KMS-11 (cell line): ENCODE results near the gene UMAD1.
A peak's percentile ranks its signal among the peaks of the same experiment; 100 is the strongest.

Experiments
- H2AFZ ChIP-seq: fragments of 200-600 bp; sonication (generic); 2 replicates; pipeline ENCODE4 v1.6.1; 2016; ENCODE audit warnings: antibody characterized with exemption, mixed run types, low read depth
- H3K27ac ChIP-seq: fragments of 200-600 bp; sonication (generic); 2 replicates; pipeline ENCODE4 v1.6.1; 2016; ENCODE audit warnings: mild to moderate bottlenecking, mixed run types
- H3K27me3 ChIP-seq: fragments of 200-600 bp; sonication (generic); 2 replicates; pipeline ENCODE4 v1.6.1; 2017; ENCODE audit warnings: mild to moderate bottlenecking, low read depth, mixed run types, moderate library complexity; ENCODE audit not compliant: insufficient read depth
- H3K36me3 ChIP-seq: fragments of 200-600 bp; sonication (generic); 2 replicates; pipeline ENCODE4 v1.6.1; 2017; ENCODE audit warnings: mild to moderate bottlenecking, mixed run types; ENCODE audit not compliant: insufficient read depth
- H3K4me1 ChIP-seq: fragments of 200-600 bp; sonication (generic); 2 replicates; pipeline ENCODE4 v1.6.1; 2016; ENCODE audit warnings: mild to moderate bottlenecking, low read depth, mixed run types; ENCODE audit not compliant: poor library complexity, severe bottlenecking
- H3K4me2 ChIP-seq: fragments of 200-600 bp; sonication (generic); 2 replicates; pipeline ENCODE4 v1.7.0; 2016; ENCODE audit warnings: mild to moderate bottlenecking, mixed run types
- H3K4me3 ChIP-seq: fragments of 200-600 bp; sonication (generic); IDR thresholded peaks from 2 replicates; pipeline ENCODE4 v1.6.1; 2017; ENCODE audit warnings: low read depth, low read length, mixed read lengths; ENCODE audit not compliant: insufficient read depth
- H3K79me2 ChIP-seq: fragments of 200-600 bp; sonication (generic); 2 replicates; pipeline ENCODE4 v1.6.1; 2016; ENCODE audit warnings: low read depth, mixed run types; ENCODE audit not compliant: insufficient read depth
- H3K9ac ChIP-seq: fragments of 200-600 bp; sonication (generic); 2 replicates; pipeline ENCODE4 v1.6.1; 2016; ENCODE audit warnings: mild to moderate bottlenecking, mixed run types
- H4K20me1 ChIP-seq: fragments of 200-600 bp; sonication (generic); 2 replicates; pipeline ENCODE4 v1.6.1; 2016; ENCODE audit warnings: mild to moderate bottlenecking, mixed run types; ENCODE audit not compliant: insufficient read depth
- CTCF ChIP-seq: fragments of 200-600 bp; sonication (generic); conservative IDR thresholded peaks from 2 replicates; pipeline ENCODE4 v1.6.1; 2017; ENCODE audit warnings: low read depth, mild to moderate bottlenecking, antibody characterized with exemption, low read length, moderate library complexity, mixed read lengths

UMAD1 gene

DNA sequence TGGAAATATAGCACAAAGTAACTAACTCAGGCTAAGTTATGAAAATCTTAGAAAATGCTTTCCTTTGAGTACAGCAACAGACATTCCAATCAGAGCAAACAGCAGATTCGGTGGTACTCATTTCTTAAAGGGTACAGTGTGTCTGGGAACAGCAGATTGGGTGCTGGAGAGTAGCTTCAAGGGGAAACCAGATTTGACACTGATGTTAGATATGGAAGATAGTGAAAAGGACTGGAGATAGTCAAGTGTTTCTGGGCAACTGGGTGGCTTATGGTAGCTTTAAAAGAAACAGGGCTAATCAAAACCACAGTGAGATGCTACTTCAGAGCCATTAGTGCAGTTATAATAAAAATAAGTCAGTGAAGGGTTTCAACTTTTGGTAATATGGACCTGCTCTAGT lies 12.1 kb upstream of the UMAD1 start:
- Histone ChIP-seq H3K79me2 (no peaks in the 10 kb centered on the region), H3K4me3 (no peak overlapping the region), H3K9ac (no peak overlapping the region), H3K36me3 (no peaks in the 10 kb centered on the region), H3K27me3 (no peaks in the 10 kb centered on the region), H3K27ac (no peak overlapping the region), H3K4me2 (no peak overlapping the region), H3K4me1 (no peaks in the 10 kb centered on the region), H2AFZ (no peak overlapping the region), H4K20me1 (no peaks in the 10 kb centered on the region)
- no peak for TF ChIP-seq CTCF

DNA sequence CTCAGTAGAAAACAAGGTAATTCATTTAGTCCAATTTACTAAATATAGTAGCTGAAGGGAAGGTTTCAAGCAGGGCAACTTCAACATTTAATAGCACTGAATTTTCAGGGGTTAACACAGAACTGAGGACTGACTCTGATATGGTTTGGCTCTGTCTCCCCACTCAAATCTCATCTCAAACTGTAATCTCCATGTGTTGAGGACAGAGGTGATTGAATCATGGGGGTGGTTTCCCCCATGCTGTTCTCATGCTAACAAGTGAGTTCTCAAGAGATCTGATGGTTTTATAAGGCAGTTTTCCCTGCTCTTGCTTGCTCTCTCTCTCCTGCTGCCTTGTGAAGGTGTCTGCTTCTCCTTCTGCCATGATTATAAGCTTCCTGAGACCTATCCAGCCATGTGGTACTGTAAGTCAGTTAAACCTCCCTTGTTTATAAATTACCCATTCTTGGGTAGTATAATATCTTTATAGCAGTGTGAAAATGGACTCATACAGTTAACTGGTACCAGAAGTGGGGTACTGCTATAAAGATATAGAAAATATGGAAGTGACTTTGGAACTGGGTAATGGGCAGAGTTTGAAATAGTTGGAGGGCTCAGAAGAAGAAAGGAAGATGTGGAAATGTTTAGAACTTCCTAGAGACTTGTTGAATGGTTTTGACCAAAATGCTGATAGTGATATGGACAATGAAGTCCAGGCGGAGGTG lies 9.8 kb upstream of the UMAD1 start:
- Histone ChIP-seq H3K36me3 (no peaks in the 10 kb centered on the region), H4K20me1 (no peaks in the 10 kb centered on the region), H3K4me1 (no peaks in the 10 kb centered on the region), H3K27ac (no peak overlapping the region), H3K79me2 (no peaks in the 10 kb centered on the region), H2AFZ (no peak overlapping the region), H3K9ac (no peak overlapping the region), H3K4me3 (no peak overlapping the region), H3K4me2 (no peak overlapping the region), H3K27me3 (no peaks in the 10 kb centered on the region)
- TF ChIP-seq CTCF: no peak

DNA sequence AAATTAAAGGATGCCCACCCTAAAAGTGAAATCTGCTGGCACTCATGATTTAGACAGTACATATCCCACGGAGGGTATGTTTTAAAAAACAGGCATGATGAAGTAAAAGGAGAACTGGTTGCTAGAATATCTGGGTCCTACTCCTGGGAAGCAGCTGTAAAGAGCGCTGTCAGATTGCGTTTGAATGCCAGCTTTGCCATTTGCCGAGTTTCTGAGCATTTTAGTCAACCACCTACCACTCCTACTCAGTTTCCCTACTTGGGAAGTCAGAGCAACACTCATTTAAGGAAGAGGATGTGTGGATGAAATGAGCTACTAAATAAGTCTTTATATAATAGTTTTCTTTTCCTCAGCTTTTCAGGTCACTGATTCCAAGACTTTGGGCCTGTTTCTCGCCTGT lies 1.1 kb upstream of the UMAD1 start:
- H3K27ac ChIP-seq: peak overlapping the region; percentile 72
- H3K27me3 ChIP-seq: no peaks in the 10 kb centered on the region
- peak overlapping the region; percentile 73; the same call in 1 of the 2 replicates for H3K9ac ChIP-seq
- H3K36me3 ChIP-seq: peaks cover 7% of the 10 kb centered on the region; the same call in 1 of the 2 replicates
- no peaks in the 10 kb centered on the region for H4K20me1 ChIP-seq
- no peak overlapping the region for H3K4me3 ChIP-seq
- peaks cover 17% of the 10 kb centered on the region for H3K4me1 ChIP-seq
- TF ChIP-seq CTCF: no peak
- H3K4me2 ChIP-seq: peak overlapping the region; percentile 58
- peak overlapping the region; percentile 81; the same call in 1 of the 2 replicates for H2AFZ ChIP-seq
- H3K79me2 ChIP-seq: peaks cover 14% of the 10 kb centered on the region; the same call in 1 of the 2 replicates

DNA sequence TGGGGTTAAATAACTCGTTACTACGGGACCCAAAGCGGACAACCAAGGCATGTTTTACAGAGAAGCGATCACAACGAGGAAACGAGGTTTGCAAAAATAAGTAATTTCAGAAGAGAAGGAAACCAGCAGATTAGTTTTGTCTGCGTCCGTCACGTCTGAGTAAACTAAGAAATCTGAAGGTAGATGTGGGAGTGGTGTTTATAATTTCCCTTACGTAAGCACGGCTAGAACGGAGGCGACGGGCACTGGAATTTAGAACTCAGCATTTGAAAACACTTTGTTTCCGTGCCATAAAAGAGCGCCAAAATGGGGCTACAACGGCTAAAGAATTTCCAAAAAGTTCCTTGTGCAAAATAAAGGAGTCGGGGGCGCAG lies 718 bp upstream of the UMAD1 start:
- Histone ChIP-seq H3K27ac (peak overlapping the region; percentile 72), H3K79me2 (peaks cover 14% of the 10 kb centered on the region; the same call in 1 of the 2 replicates), H2AFZ (peak overlapping the region; percentile 81), H3K9ac (peak overlapping the region; percentile 73), H3K4me3 (no peak overlapping the region), H4K20me1 (no peaks in the 10 kb centered on the region), H3K36me3 (peaks cover 7% of the 10 kb centered on the region; the same call in 1 of the 2 replicates), H3K4me1 (peaks cover 17% of the 10 kb centered on the region), H3K27me3 (no peaks in the 10 kb centered on the region), H3K4me2 (peak overlapping the region; percentile 58)
- TF ChIP-seq CTCF: no peak
